H1 (cell line): ENCODE measurements around the gene CABLES2. TPM values are rescaled to one million over a fixed set of nuclear protein-coding genes. Genes with fewer than 3 reads are reported as not detected.

Source experiments
- CTCF ChIA-PET: fragments of 300-600 bp; sonication (Branson Sonifier 250); formaldehyde crosslinking; loops from one replicate; lab custom pipeline; 2021; ENCODE audit not compliant: partially characterized antibody; lab: Charles Lee
- POLR2A ChIA-PET: fragments of 300-600 bp; sonication (Branson Sonifier 250); formaldehyde crosslinking; loops from one replicate; lab custom pipeline; 2021; ENCODE audit warnings: inconsistent platforms; ENCODE audit not compliant: partially characterized antibody; lab: Charles Lee
- DNase-seq, 2 experiments: peaks; one replicate each; pipeline versions ENCODE4 v3.0.0 to v3.0.0-alpha.2; 2010 to 2022; ENCODE audit warnings: low spot score in 2 of 2, low read depth in 1 of 2, mixed read lengths in 1 of 2
- FAIRE-seq: peaks from 2 replicates; lab custom pipeline; 2011; peaks lifted over from hg19 to GRCh38; lab: Jason Lieb, UNC
- H2AFZ ChIP-seq: 2 replicates; pipeline ENCODE4 v1.8.1; 2012; ENCODE audit warnings: low read length, inconsistent platforms
- H2AK5ac ChIP-seq: 2 replicates; pipeline ENCODE4 v1.6.1; 2013; ENCODE audit warnings: low read depth, low read length
- H2BK120ac ChIP-seq: replicated peaks from 2 replicates; pipeline ENCODE3; 2013; ENCODE audit warnings: low read depth, low read length, inconsistent platforms
- H2BK12ac ChIP-seq: 2 replicates; pipeline ENCODE4 v1.6.1; 2013; ENCODE audit warnings: low read depth, low read length
- H2BK15ac ChIP-seq: 2 replicates; pipeline ENCODE4 v1.6.1; 2013; ENCODE audit warnings: low read length
- H2BK20ac ChIP-seq: 2 replicates; pipeline ENCODE4 v1.6.1; 2013; ENCODE audit warnings: low read length
- H2BK5ac ChIP-seq: 2 replicates; pipeline ENCODE4 v1.6.1; 2013; ENCODE audit warnings: low read depth, low read length
- H3K14ac ChIP-seq: 2 replicates; pipeline ENCODE4 v1.6.1; 2013; ENCODE audit warnings: inconsistent platforms; ENCODE audit not compliant: insufficient read length
- H3K18ac ChIP-seq: 2 replicates; pipeline ENCODE4 v1.6.1; 2013; ENCODE audit warnings: low read length; ENCODE audit errors: extremely low read depth
- H3K23ac ChIP-seq: 2 replicates; pipeline ENCODE4 v1.6.1; 2013; ENCODE audit warnings: inconsistent platforms; ENCODE audit not compliant: insufficient read length
- H3K23me2 ChIP-seq: 2 replicates; pipeline ENCODE4 v1.6.1; 2013; ENCODE audit warnings: low read depth, low read length
- H3K27ac ChIP-seq: 2 replicates; pipeline ENCODE4 v1.6.1; 2011; ENCODE audit warnings: low read depth, low read length, inconsistent platforms
- H3K27me3 ChIP-seq, 4 experiments: replicated peaks in 1 of 4; 1 replicate in 1 of 4; 2 replicates in 3 of 4; pipeline versions ENCODE4 v1.6.1 to v1.8.1; 2011 to 2013; ENCODE audit warnings: low read length in 3 of 4, mild to moderate bottlenecking in 3 of 4, inconsistent platforms in 2 of 4, mixed read lengths in 2 of 4, moderate library complexity in 1 of 4; ENCODE audit not compliant: control insufficient read depth in 3 of 4, insufficient read depth in 3 of 4; ENCODE audit errors: extremely low read depth in 1 of 4
- H3K36me3 ChIP-seq, 4 experiments: 2 replicates each; pipeline versions ENCODE4 v1.6.1 to v1.8.1; 2011 to 2013; ENCODE audit warnings: mild to moderate bottlenecking in 4 of 4, low read length in 3 of 4, moderate library complexity in 2 of 4, control low read depth in 1 of 4, inconsistent platforms in 1 of 4; ENCODE audit not compliant: insufficient read depth in 4 of 4, control insufficient read depth in 2 of 4
- H3K4ac ChIP-seq: replicated peaks from 2 replicates; pipeline ENCODE3; 2013; ENCODE audit warnings: low read length, low read depth, mixed read lengths, inconsistent platforms; ENCODE audit not compliant: insufficient read length
- H3K4me1 ChIP-seq, 4 experiments: replicated peaks in 1 of 4; 1 replicate in 1 of 4; 2 replicates in 3 of 4; pipeline versions ENCODE4 v1.6.1 to v1.8.1; 2011 to 2013; ENCODE audit warnings: low read length in 3 of 4, inconsistent platforms in 2 of 4, mixed read lengths in 1 of 4; ENCODE audit not compliant: insufficient read depth in 4 of 4, control insufficient read depth in 3 of 4
- H3K4me2 ChIP-seq, 2 experiments: 2 replicates each; pipeline versions ENCODE4 v1.6.1 to v1.8.1; 2011 to 2013; ENCODE audit warnings: low read depth in 2 of 2, low read length in 2 of 2, control low read depth in 1 of 2, inconsistent platforms in 1 of 2, mild to moderate bottlenecking in 1 of 2; ENCODE audit not compliant: insufficient read depth in 1 of 2
- H3K4me3 ChIP-seq, 4 experiments: fragments of 200-600, 300-600 bp in 1 of 4; sonication (generic), shearing (Covaris generic), sonication (Bioruptor Twin) in 1 of 4; 2 replicates each; pipeline versions ENCODE4 v1.5.1 to v1.8.1; 2011 to 2016; ENCODE audit warnings: low read length in 4 of 4, low read depth in 3 of 4, control low read depth in 2 of 4, inconsistent platforms in 2 of 4, mild to moderate bottlenecking in 2 of 4, mixed read lengths in 1 of 4, moderate library complexity in 1 of 4; ENCODE audit not compliant: insufficient read depth in 2 of 4; ENCODE audit errors: extremely low read depth in 1 of 4
- H3K56ac ChIP-seq: replicated peaks from 2 replicates; pipeline ENCODE3; 2013; ENCODE audit warnings: low read depth, mild to moderate bottlenecking, mixed read lengths, low read length, inconsistent platforms; ENCODE audit not compliant: insufficient read length
- H3K79me1 ChIP-seq: 2 replicates; pipeline ENCODE4 v1.6.1; 2013; ENCODE audit warnings: low read depth, low read length, control low read depth
- H3K79me2 ChIP-seq, 2 experiments: 2 replicates each; pipeline versions ENCODE4 v1.6.1 to v1.8.1; 2012 to 2013; ENCODE audit warnings: low read length in 2 of 2, mild to moderate bottlenecking in 2 of 2, inconsistent platforms in 1 of 2; ENCODE audit not compliant: insufficient read depth in 2 of 2, control insufficient read depth in 1 of 2
- H3K9ac ChIP-seq, 4 experiments: replicated peaks in 1 of 4; 1 replicate in 1 of 4; 2 replicates in 3 of 4; pipeline versions ENCODE4 v1.6.1 to v1.8.1; 2011 to 2013; ENCODE audit warnings: low read depth in 3 of 4, low read length in 3 of 4, control low read depth in 2 of 4, mild to moderate bottlenecking in 2 of 4, moderate library complexity in 2 of 4, inconsistent platforms in 1 of 4; ENCODE audit errors: extremely low read depth in 1 of 4
- H3K9me3 ChIP-seq, 2 experiments: 2 replicates each; pipeline versions ENCODE4 v1.6.1 to v1.8.1; 2012 to 2013; ENCODE audit warnings: mild to moderate bottlenecking in 2 of 2, moderate library complexity in 2 of 2, control low read depth in 1 of 2, inconsistent platforms in 1 of 2, low read depth in 1 of 2, low read length in 1 of 2, mixed read lengths in 1 of 2; ENCODE audit not compliant: insufficient read depth in 2 of 2
- H4K20me1 ChIP-seq, 2 experiments: replicated peaks in 1 of 2; 2 replicates each; pipeline versions ENCODE3 to v1.8.1; 2011 to 2013; ENCODE audit warnings: inconsistent platforms in 2 of 2, low read length in 2 of 2, mild to moderate bottlenecking in 1 of 2; ENCODE audit not compliant: insufficient read depth in 2 of 2, control insufficient read depth in 1 of 2
- H4K5ac ChIP-seq: 2 replicates; pipeline ENCODE4 v1.6.1; 2013; ENCODE audit warnings: low read length, low read depth, mixed read lengths, inconsistent platforms; ENCODE audit not compliant: insufficient read length
- H4K8ac ChIP-seq: 2 replicates; pipeline ENCODE4 v1.8.0; 2013; ENCODE audit warnings: mild to moderate bottlenecking, moderate library complexity, low read length, inconsistent platforms; ENCODE audit not compliant: insufficient read depth; ENCODE audit errors: extremely low read depth
- H4K91ac ChIP-seq: replicated peaks from 2 replicates; pipeline ENCODE3; 2013; ENCODE audit warnings: low read length, mixed read lengths, inconsistent platforms; ENCODE audit not compliant: insufficient read length
- CEBPB ChIP-seq: IDR thresholded peaks from 2 replicates; pipeline ENCODE4 v1.6.1; 2012; ENCODE audit warnings: low read depth, low read length
- CREB1 ChIP-seq: IDR thresholded peaks from 2 replicates; pipeline ENCODE4 v1.6.1; 2012; ENCODE audit warnings: inconsistent platforms
- CTCF ChIP-seq, 3 experiments: IDR thresholded peaks; 1 replicate in 2 of 3; 2 replicates in 1 of 3; pipeline versions ENCODE4 v1.5.1 to v1.6.1; 2011; ENCODE audit warnings: low read length in 3 of 3, mild to moderate bottlenecking in 3 of 3, inconsistent platforms in 2 of 3, low read depth in 1 of 3, moderate library complexity in 1 of 3; ENCODE audit not compliant: insufficient read depth in 1 of 3; ENCODE audit errors: control extremely low read depth in 1 of 3
- HDAC6 ChIP-seq: IDR thresholded peaks from one replicate; pipeline ENCODE4 v1.7.1; 2012; ENCODE audit warnings: low read depth, mild to moderate bottlenecking, inconsistent platforms, low read length, moderate library complexity
- MAFK ChIP-seq: IDR thresholded peaks from 2 replicates; pipeline ENCODE4 v1.6.1; 2012; ENCODE audit warnings: low read depth, mild to moderate bottlenecking, improper control_type of control experiment, low read length
- RAD21 ChIP-seq, 2 experiments: IDR thresholded peaks in 1 of 2; conservative IDR thresholded peaks in 1 of 2; 2 replicates each; pipeline ENCODE4 v1.6.1; 2011; ENCODE audit warnings: low read depth in 2 of 2, low read length in 2 of 2, improper control_type of control experiment in 1 of 2, inconsistent platforms in 1 of 2, mild to moderate bottlenecking in 1 of 2, moderate library complexity in 1 of 2
- SIN3A ChIP-seq, 2 experiments: IDR thresholded peaks in 1 of 2; conservative IDR thresholded peaks in 1 of 2; 2 replicates each; pipeline ENCODE4 v1.6.1; 2011 to 2012; ENCODE audit warnings: low read length in 2 of 2, improper control_type of control experiment in 1 of 2, low read depth in 1 of 2, mild to moderate bottlenecking in 1 of 2
- WGBS, 2 experiments: shearing (Covaris generic) in 1 of 2; methylation state at CpG; one replicate each; pipeline versions ENCODE4 v1.1.6 to v1.1.7; 2013 to 2015; ENCODE audit warnings: low lambda C conversion rate in 2 of 2, mixed read lengths in 2 of 2, inconsistent platforms in 1 of 2, low coverage in 1 of 2, missing lambda C conversion rate in 1 of 2; ENCODE audit not compliant: insufficient replicate concordance in 2 of 2, insufficient coverage in 1 of 2, insufficient read length in 1 of 2; ENCODE audit errors: extremely low coverage in 1 of 2, missing lambda C conversion rate in 1 of 2; 5-methylcytosine and 5-hydroxymethylcytosine counted together
- polyA plus RNA-seq, 7 experiments: library from polyadenylated mRNA; depleted of rRNA in 3 of 7; stranded (reverse) in 5 of 7; unstranded in 2 of 7; fragments of >200 nt in 5 of 7; fragments of 200-250 nt in 2 of 7; gene quantifications; 1 replicate in 5 of 7; 2 replicates in 1 of 7; 4 replicates in 1 of 7; pipeline versions ENCODE4 v1.2.1 to v1.2.3, GENCODE V29; 2011 to 2013; ENCODE audit warnings: missing spikeins in 2 of 7, mixed read lengths in 2 of 7
- total RNA-seq: library from RNA; stranded (reverse); fragmentation: NEBNext Ultra II Directional; extraction: Animal tissue kit (Norgen Biotek cat#: 25700); gene quantifications from 2 replicates; pipeline ENCODE4 v1.2.1, GENCODE V29; 2021

Gene CABLES2
- total and polyA plus RNA-seq, 2 of the 8 experiments (the other 6 are each of a cell fraction or from before 2014, with no cell fraction given): 8.0 to 8.8 TPM

GRCh38 chr20:62405108-62405980 lies 1.7 kb downstream of the CABLES2 start:
- no peak for FAIRE-seq

More at GRCh38 chr20:62405108-62405980, 1.7 kb downstream of the CABLES2 start:
- Histone ChIP-seq H3K14ac (no peak overlapping the region), H2BK15ac (0 out of 2 replicates have a peak overlapping the region, but pooled peaks have one; percentile 72), H3K23ac (no peak overlapping the region), H3K79me1 (no peaks in the 10 kb centered on the region; the same call in 1 of the 2 replicates), H3K4me3 (no peak overlapping the region), H2BK5ac (0 out of 2 replicates have a peak overlapping the region, but pooled peaks have one; percentile 13), H3K56ac (no peak overlapping the region), H3K9me3 (no peaks in the 10 kb centered on the region), H3K23me2 (no peaks in the 10 kb centered on the region; the same call in 1 of the 2 replicates), H2AK5ac (no peak overlapping the region), H2BK120ac (no peak overlapping the region), H3K4me1 (peaks cover 0 to 28% (median 11%) of the 10 kb centered on the region in 4 experiments; a peak in 6 of 7 replicates), H2BK12ac (no peak overlapping the region), H3K27ac (no peak overlapping the region), H2AFZ (no peak overlapping the region), H4K5ac (no peak overlapping the region), H3K4ac (no peak overlapping the region), H3K79me2 (no peaks in the 10 kb centered on the region; a peak in 1 of 4 replicates), H3K18ac (no peak overlapping the region), H3K9ac (no peak overlapping the region), H3K4me2 (no peak overlapping the region; a peak in 1 of 4 replicates), H4K20me1 (peaks cover 0 to 22% of the 10 kb centered on the region in 2 experiments), H4K91ac (no peak overlapping the region), H4K8ac (no peak overlapping the region), H3K27me3 (peaks cover 0 to 8% (median 1%) of the 10 kb centered on the region in 4 experiments; a peak in 2 of 7 replicates), H3K36me3 (no peaks in the 10 kb centered on the region), H2BK20ac (no peak overlapping the region)
- peak in 2 of 3 experiments; percentile 62 to 86; a peak in 3 of 4 replicates for TF ChIP-seq CTCF (IDR thresholded peaks at IDR 0.05; ENCODE audit: control extremely low read depth in 1 of 3, insufficient read depth in 1 of 3, low read depth in 1 of 3, low read length in 3 of 3)
- TF ChIP-seq HDAC6: no peak
- TF ChIP-seq CREB1: 0 out of 2 replicates have a peak, but pooled peaks have one; percentile 22
- TF ChIP-seq RAD21 (IDR thresholded peaks at IDR 0.05 in 1 of 2, conservative IDR thresholded peaks at IDR 0.05 in 1 of 2; ENCODE audit: low read depth in 2 of 2, low read length in 2 of 2): peak; percentile 66 to 76
- no peak for TF ChIP-seq SIN3A (conservative IDR thresholded peaks at IDR 0.05 in 1 of 2, IDR thresholded peaks at IDR 0.05 in 1 of 2; ENCODE audit: low read depth in 1 of 2, low read length in 2 of 2)
- TF ChIP-seq MAFK: no peak
- peak; percentile 91 for TF ChIP-seq CEBPB
- POLR2A ChIA-PET: interaction anchor here (0.6 to 7.7 kb wide), 8 partner anchors 9 to 83 kb away, joined by 3 to 105 read pairs (median 4); partner anchors contain the start of genes LAMA5 and RPS21
- CTCF ChIA-PET: interaction anchor here (0.7 to 7.6 kb wide), 17 partner anchors 9 to 399 kb away, joined by 3 to 103 read pairs (median 3); partner anchors contain the start of genes OGFR and RPS21
- 85% methylated on average over 22 of the region's 23 CpGs; no CpG with 5 or more reads in 1 of the 2 experiments for WGBS, 2 experiments
- no peak for DNase-seq
